NCI-H446 treated with DMSO at 0.1 percent for 48 hours (cell line): ENCODE data around the gene SAP25.
"Not testable (repeated sequence)": the region's sequence is repeated elsewhere in the genome, so short reads cannot be mapped to it uniquely, and the experiment has no call there.

Experiments used
- DNase-seq: peaks from one replicate; lab custom pipeline; 2025; lab: John Stamatoyannopoulos, UW

SAP25 gene

GRCh38 chr7:100561491-100562194, 12.1 kb downstream of the SAP25 start:
- no peak for DNase-seq

GRCh38 chr7:100559127-100559526, 14.6 kb downstream of the SAP25 start:
- no peak for DNase-seq

GRCh38 chr7:100556541-100556940, 17.2 kb downstream of the SAP25 start:
- no peak for DNase-seq

DNA sequence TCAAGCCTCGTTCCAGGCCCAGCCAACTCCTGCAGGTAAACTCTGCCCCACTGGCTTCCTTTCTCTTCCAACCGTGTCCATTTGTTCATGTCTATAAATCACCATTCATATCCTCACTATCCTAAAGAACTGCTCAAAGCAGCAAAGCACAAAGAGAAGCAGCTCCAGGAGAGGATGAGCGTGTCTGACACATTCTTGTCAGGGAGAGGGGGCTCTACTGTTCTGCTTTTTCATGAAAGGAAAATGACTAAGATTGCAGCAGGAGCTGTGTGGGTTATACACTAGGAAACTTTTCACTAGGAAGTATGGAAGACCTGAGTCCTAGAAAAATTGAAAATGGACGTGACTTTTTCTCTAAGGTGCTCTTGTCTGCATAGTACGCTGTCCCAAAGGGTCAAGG, 18.0 kb downstream of the SAP25 start:
- DNase-seq, result no peak

GRCh38 chr7:100553032-100553431, 20.7 kb downstream of the SAP25 start:
- no peak for DNase-seq

GRCh38 chr7:100552532-100552931, 21.2 kb downstream of the SAP25 start:
- DNase-seq, result no peak

GRCh38 chr7:100548446-100548845, 25.3 kb downstream of the SAP25 start:
- DNase-seq, result not testable (repeated sequence)

- no peak for DNase-seq
Observed at GRCh38 chr7:100547872-100548271, 25.8 kb downstream of the SAP25 start.

GRCh38 chr7:100546926-100547800, 26.5 kb downstream of the SAP25 start:
- no peak for DNase-seq

DNA sequence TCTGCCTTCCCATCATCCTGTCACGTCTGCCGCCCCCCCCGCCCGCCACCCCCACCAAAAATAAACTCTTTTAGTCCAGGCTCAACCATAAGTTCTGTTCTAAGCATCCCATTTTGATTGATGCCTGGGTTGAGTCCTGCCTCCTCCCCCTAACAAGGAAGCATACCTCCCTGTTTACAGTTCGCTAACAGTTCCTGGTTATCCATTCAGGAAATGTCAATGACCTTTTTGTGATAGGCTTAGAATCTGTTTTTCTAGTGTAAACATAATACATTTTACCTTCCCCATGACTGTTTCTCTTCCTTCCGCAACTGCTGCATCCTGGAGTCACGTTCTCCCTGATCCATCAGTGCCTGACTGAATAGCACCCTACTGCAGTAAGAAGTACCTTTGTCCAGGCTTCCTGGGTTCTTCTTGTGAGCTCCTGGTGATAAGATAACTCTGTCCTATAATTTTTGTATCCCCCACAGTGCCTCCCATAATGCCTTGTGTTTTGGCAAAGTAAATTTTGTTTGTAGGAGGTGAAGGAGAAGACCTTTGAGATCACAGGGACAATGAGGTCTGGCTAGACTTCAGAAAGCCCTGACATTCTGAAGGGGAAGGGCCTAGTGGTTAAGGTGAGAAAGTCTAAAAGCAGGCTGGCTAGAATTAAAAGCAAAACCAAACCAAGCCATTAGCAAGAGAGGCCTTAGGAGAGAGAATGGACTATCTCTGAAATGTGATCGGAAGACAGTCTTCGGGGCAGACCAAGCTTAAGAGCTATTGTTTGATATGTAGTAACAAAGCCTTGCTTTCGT, 27.4 kb downstream of the SAP25 start:
- no peak for DNase-seq

DNA sequence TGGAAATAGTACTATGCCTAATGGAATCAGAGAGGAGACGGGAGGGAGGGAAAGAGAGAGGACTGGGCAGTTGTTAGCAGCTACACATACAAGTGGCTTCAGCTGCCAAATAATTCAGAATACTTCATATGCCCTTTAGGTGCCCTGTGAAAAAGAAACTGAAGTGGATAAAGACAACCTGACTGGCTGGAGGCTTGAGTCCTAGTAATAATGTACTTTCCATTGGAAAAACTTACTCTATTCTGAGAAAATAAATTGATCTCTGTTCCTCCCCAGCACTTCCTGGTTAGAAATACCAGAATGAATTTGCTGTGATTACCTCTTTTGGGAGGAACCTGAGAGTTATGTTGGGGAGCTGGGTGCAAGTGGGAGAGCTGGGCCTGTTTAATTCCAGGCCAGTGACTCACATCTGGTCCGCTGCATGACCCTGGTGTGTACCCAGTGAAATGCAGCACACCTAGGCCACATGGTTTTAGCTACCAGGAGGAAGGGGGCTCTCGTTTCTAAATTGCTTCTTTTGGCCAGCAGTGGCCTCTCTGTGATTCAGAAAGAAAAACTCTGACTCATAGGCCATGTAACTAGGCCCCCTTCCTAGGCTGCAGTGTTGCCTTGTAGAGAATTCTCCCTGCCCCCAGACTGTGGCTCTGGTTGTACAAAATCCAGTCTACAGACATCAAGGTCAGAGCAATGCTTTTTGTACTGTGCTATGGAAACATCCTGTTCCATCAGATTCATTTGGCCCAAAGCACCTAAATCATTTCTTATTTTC, 28.2 kb downstream of the SAP25 start:
- no peak for DNase-seq

- no peak for DNase-seq
Observed at GRCh38 chr7:100544967-100545359, 28.7 kb downstream of the SAP25 start.

DNA sequence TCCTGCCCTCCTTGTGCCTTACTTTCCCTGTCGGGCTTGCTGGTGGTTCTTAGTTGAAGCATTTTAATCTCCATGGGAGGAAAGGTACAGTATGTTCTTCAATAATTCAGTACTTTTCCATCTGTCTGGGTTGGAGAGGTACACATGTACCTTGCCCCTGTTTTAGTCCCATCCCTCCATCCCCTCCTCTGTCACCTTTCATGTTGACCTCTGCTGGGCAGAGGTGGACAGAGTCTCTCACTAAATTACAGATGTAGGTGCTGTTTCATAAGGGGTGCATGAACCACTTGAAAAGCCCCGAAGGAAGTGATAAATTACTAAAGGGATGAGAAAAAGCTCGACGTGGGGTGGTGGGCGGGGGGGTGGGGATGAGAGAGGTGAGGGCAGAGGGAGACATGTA, 29.3 kb downstream of the SAP25 start:
- DNase-seq, result no peak

- no peak for DNase-seq
Observed at GRCh38 chr7:100543586-100543985, 30.1 kb downstream of the SAP25 start.

DNA sequence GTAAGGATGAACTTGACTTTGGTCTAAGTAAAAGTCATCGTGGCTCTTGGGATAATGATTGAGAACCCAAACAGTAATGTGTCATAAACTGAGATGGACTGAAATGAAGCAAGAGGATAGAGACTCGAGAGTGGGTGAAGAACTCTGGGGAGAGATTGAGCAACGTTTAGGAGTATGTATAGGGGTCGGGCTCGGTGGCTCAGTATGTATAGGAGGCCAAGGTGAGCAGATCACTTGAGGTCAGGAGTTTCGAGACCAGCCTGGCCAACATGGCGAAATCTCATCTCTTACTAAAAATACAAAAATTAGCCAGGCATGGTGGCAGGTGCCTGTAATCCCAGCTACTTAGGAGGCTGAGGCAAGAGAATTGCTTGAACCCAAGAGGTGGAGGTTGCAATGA, 32.4 kb downstream of the SAP25 start:
- not testable (repeated sequence) for DNase-seq

GRCh38 chr7:100540073-100540723, 33.5 kb downstream of the SAP25 start:
- no peak for DNase-seq

- no peak for DNase-seq
Observed at GRCh38 chr7:100539436-100540006, 34.2 kb downstream of the SAP25 start.

DNA sequence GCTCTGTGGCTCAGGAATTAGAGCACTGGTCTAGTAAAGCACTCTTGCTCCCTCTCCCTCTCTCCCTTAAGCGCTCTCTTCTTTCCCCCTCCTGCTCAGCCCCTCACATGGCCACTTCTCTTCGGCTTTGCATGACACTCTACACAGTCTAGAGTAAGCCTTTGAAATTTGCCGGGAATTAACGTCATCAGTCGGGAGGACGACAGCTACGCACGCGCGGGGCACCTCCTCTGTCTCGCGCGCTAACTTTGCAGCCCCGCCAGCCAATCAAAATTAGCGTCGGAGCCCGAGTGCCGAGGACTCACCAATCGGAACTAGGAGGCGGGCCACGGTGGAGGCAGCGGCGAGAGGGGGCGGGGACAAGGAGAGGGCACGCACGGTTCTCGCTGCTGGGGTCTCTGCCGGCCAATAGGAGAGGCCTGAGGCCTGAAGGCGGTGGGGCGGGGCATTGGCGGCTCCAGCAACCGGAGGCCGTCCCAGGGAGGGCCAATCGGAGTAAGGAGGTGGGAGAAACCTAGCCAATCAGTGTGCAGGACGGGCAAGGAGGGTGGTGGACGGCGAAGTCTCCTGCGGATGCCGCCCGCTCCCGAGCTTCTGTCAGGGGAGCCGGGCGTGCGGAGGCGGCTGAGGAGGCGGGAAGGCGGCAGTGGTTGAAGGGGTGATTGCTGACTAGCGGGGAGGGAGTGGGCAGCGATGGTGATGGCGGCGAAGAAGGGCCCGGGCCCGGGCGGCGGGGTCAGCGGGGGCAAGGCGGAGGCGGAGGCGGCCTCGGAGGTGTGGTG, 34.9 kb downstream of the SAP25 start, which contains the start of gene AGFG2:
TSS of gene AGFG2 (plus strand) at position 550 of the 782 bp plus-strand sequence. CDS start at position 694, 144 bp downstream.
- DNase-seq, result peak; percentile 97

DNA sequence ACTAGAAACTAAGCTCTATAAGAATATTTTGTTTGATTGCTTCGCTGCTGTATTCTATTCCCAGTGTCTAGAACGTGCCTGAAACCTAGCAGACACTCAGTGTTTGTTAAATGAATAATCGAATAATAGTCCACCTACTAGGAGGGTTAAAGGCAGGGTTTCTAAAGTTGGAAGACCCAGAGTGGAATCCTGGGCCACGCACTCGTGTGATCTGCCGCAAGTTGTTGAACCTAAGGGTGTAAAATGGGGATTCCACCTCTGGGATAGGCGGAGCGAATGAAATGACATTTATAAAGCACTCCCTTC, 35.4 kb downstream of the SAP25 start:
- DNase-seq, result no peak

DNA sequence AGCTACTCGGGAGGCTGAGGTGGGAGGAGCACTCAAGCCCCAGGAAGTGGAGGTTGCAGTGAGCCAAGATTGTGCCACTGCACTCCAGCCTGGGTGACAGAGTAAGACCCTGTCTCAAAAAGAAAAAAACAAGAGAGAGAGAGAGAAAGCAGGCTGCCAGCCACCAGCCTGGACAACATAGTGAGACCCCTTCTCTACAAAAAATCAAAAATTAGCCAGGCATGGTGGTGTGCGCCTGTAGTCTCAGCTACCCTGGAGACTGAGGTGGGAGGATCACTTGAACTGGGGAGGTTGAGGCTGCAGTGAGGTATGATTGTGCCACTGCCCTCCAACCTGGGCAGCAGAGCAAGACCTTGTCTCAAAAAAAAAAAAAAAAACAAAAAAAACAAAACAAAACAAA, 37.0 kb downstream of the SAP25 start:
- not testable (repeated sequence) for DNase-seq
